Kidney epithelial cell (primary cell): Measurements from ENCODE around the gene TNFRSF25. TPM values are rescaled to one million over a fixed set of nuclear protein-coding genes. Genes with fewer than 3 reads are reported as not detected.
"Not testable (repeated sequence)": the region's sequence is repeated elsewhere in the genome, so short reads cannot be mapped to it uniquely, and the experiment has no call there.

Source experiments
- DNase-seq: peaks from one replicate; pipeline ENCODE4 v3.0.0-alpha.2; 2010; ENCODE audit warnings: low read depth
- H3K27me3 ChIP-seq: 2 replicates; pipeline ENCODE4 v1.6.0; 2011; ENCODE audit warnings: low read length; ENCODE audit not compliant: control insufficient read depth, insufficient read depth
- H3K36me3 ChIP-seq: 2 replicates; pipeline ENCODE4 v1.5.1; 2011; ENCODE audit warnings: low read length; ENCODE audit not compliant: control insufficient read depth, insufficient read depth
- H3K4me3 ChIP-seq: 2 replicates; pipeline ENCODE4 v1.5.1; 2011; ENCODE audit warnings: low read depth, mild to moderate bottlenecking, control low read depth, low read length
- CTCF ChIP-seq: IDR thresholded peaks from 2 replicates; pipeline ENCODE4 v1.5.1; 2011; ENCODE audit warnings: mild to moderate bottlenecking, moderate library complexity, low read length, control low read depth, inconsistent platforms; ENCODE audit not compliant: insufficient read depth, poor library complexity, severe bottlenecking
- total RNA-seq: library from RNA; depleted of rRNA; stranded (reverse); fragments of >200 nt; gene quantifications from 2 replicates; pipeline ENCODE4 v1.2.3, GENCODE V29; 2015

TNFRSF25 gene
- total RNA-seq, 1 donor from 2014 or later: 20.2 TPM

GRCh38 chr1:6496890-6497214, 30.9 kb upstream of the TNFRSF25 start:
- no peak for TF ChIP-seq CTCF
- Histone ChIP-seq H3K36me3 (no peaks in the 10 kb centered on the region), H3K4me3 (peak overlapping the region; percentile 58), H3K27me3 (peaks cover 4% of the 10 kb centered on the region)
- no peak for DNase-seq

- peak overlapping the region; percentile 58 for H3K4me3 ChIP-seq
- H3K27me3 ChIP-seq: peaks cover under 1% of the 10 kb centered on the region
- TF ChIP-seq CTCF: no peak
- no peaks in the 10 kb centered on the region for H3K36me3 ChIP-seq
- DNase-seq: no peak
Observed at GRCh38 chr1:6496365-6496721, 30.4 kb upstream of the TNFRSF25 start.

- H3K36me3 ChIP-seq: no peaks in the 10 kb centered on the region
- DNase-seq: no peak
- no peak for TF ChIP-seq CTCF
- H3K27me3 ChIP-seq: no peaks in the 10 kb centered on the region
- H3K4me3 ChIP-seq: no peak overlapping the region
Observed at GRCh38 chr1:6495540-6496364, 29.8 kb upstream of the TNFRSF25 start.

- Histone ChIP-seq H3K4me3 (no peak overlapping the region), H3K36me3 (no peaks in the 10 kb centered on the region), H3K27me3 (no peaks in the 10 kb centered on the region)
- no peak for TF ChIP-seq CTCF
- DNase-seq: no peak
Observed at GRCh38 chr1:6495041-6495441, 29.1 kb upstream of the TNFRSF25 start.

- Histone ChIP-seq H3K4me3 (no peak overlapping the region), H3K27me3 (no peaks in the 10 kb centered on the region), H3K36me3 (no peaks in the 10 kb centered on the region)
- no peak for TF ChIP-seq CTCF
- DNase-seq: no peak
Observed at GRCh38 chr1:6494627-6495026, 28.7 kb upstream of the TNFRSF25 start.

- H3K36me3 ChIP-seq, H3K27me3 ChIP-seq, DNase-seq, H3K4me3 ChIP-seq: not testable (repeated sequence)
Observed at GRCh38 chr1:6493834-6494223, 27.9 kb upstream of the TNFRSF25 start.
